GM18951 (cell line): ENCODE results near the gene UBALD1.

ENCODE experiments used
- POLR2A ChIP-seq: IDR thresholded peaks from 4 replicates; pipeline ENCODE4 v1.6.1; 2011; ENCODE audit warnings: mild to moderate bottlenecking; ENCODE audit not compliant: insufficient read length, insufficient read depth; ENCODE audit errors: extremely low read depth
- in situ Hi-C: fragments of 300-500 bp; cut with MboI; formaldehyde crosslinking; loops from one replicate; pipeline ENCODE4 v1.12.0; 2022; ENCODE audit warnings: low sequenced_read_pairs, mixed read lengths, inconsistent platforms; ENCODE audit not compliant: unreplicated experiment

The UBALD1 gene

GRCh38 chr16:4636196-4636595 lies 21.5 kb upstream of the UBALD1 start:
- no peak for TF ChIP-seq POLR2A
- in situ Hi-C loops = no loop called here

- TF ChIP-seq POLR2A = no peak
- in situ Hi-C loops = no loop called here
These were observed 20.1 kb upstream of the UBALD1 start for GRCh38 chr16:4634768-4635167.

GRCh38 chr16:4633910-4634635 lies 19.4 kb upstream of the UBALD1 start:
- in situ Hi-C loops = no loop called here

GRCh38 chr16:4631444-4631843 lies 16.8 kb upstream of the UBALD1 start:
- TF ChIP-seq POLR2A = no peak
- in situ Hi-C loops = no loop called here

More at GRCh38 chr16:4633910-4634635, 19.4 kb upstream of the UBALD1 start:
- TF ChIP-seq POLR2A = no peak

GRCh38 chr16:4628283-4628682 lies 13.6 kb upstream of the UBALD1 start:
- no peak for TF ChIP-seq POLR2A
- in situ Hi-C loops = no loop called here

- in situ Hi-C loops = no loop called here
- no peak for TF ChIP-seq POLR2A
These were observed 11.7 kb upstream of the UBALD1 start for GRCh38 chr16:4626396-4626795.

GRCh38 chr16:4625560-4626159 lies 11.0 kb upstream of the UBALD1 start:
- in situ Hi-C loops = no loop called here
- TF ChIP-seq POLR2A = no peak

- TF ChIP-seq POLR2A = peak; percentile 85
- in situ Hi-C loops = no loop called here
These were observed 10.3 kb upstream of the UBALD1 start for GRCh38 chr16:4624827-4625559.

GRCh38 chr16:4624015-4624826 lies 9.5 kb upstream of the UBALD1 start, which contains the start of gene MGRN1:
MGRN1 (plus strand) TSS chr16:4624826; CDS start chr16:4624961, 135 bp downstream.
- in situ Hi-C loops = no loop called here
- no peak for TF ChIP-seq POLR2A

- TF ChIP-seq POLR2A = no peak
- in situ Hi-C loops = no loop called here
These were observed 8.9 kb upstream of the UBALD1 start for GRCh38 chr16:4623593-4623992.

GRCh38 chr16:4618645-4619418 lies 4.1 kb upstream of the UBALD1 start:
- TF ChIP-seq POLR2A = no peak
- in situ Hi-C loops = no loop called here

GRCh38 chr16:4617880-4618279 lies 3.2 kb upstream of the UBALD1 start:
- in situ Hi-C loops = no loop called here

More at GRCh38 chr16:4617880-4618279, 3.2 kb upstream of the UBALD1 start:
- no peak for TF ChIP-seq POLR2A
